H1 (cell line): ENCODE data around the gene GLB1L2. TPM values are rescaled to one million over a fixed set of nuclear protein-coding genes. Genes with fewer than 3 reads are reported as not detected.

Source experiments
- CTCF ChIA-PET: fragments of 300-600 bp; sonication (Branson Sonifier 250); formaldehyde crosslinking; loops from one replicate; lab custom pipeline; 2021; ENCODE audit not compliant: partially characterized antibody; lab: Charles Lee
- POLR2A ChIA-PET: fragments of 300-600 bp; sonication (Branson Sonifier 250); formaldehyde crosslinking; loops from one replicate; lab custom pipeline; 2021; ENCODE audit warnings: inconsistent platforms; ENCODE audit not compliant: partially characterized antibody; lab: Charles Lee
- DNase-seq, 2 experiments: peaks; one replicate each; pipeline versions ENCODE4 v3.0.0 to v3.0.0-alpha.2; 2010 to 2022; ENCODE audit warnings: low spot score in 2 of 2, low read depth in 1 of 2, mixed read lengths in 1 of 2
- FAIRE-seq: peaks from 2 replicates; lab custom pipeline; 2011; peaks lifted over from hg19 to GRCh38; lab: Jason Lieb, UNC
- H2AFZ ChIP-seq: 2 replicates; pipeline ENCODE4 v1.8.1; 2012; ENCODE audit warnings: low read length, inconsistent platforms
- H2AK5ac ChIP-seq: 2 replicates; pipeline ENCODE4 v1.6.1; 2013; ENCODE audit warnings: low read depth, low read length
- H2BK120ac ChIP-seq: replicated peaks from 2 replicates; pipeline ENCODE3; 2013; ENCODE audit warnings: low read depth, low read length, inconsistent platforms
- H2BK12ac ChIP-seq: 2 replicates; pipeline ENCODE4 v1.6.1; 2013; ENCODE audit warnings: low read depth, low read length
- H2BK15ac ChIP-seq: 2 replicates; pipeline ENCODE4 v1.6.1; 2013; ENCODE audit warnings: low read length
- H2BK20ac ChIP-seq: 2 replicates; pipeline ENCODE4 v1.6.1; 2013; ENCODE audit warnings: low read length
- H2BK5ac ChIP-seq: 2 replicates; pipeline ENCODE4 v1.6.1; 2013; ENCODE audit warnings: low read depth, low read length
- H3K14ac ChIP-seq: 2 replicates; pipeline ENCODE4 v1.6.1; 2013; ENCODE audit warnings: inconsistent platforms; ENCODE audit not compliant: insufficient read length
- H3K18ac ChIP-seq: 2 replicates; pipeline ENCODE4 v1.6.1; 2013; ENCODE audit warnings: low read length; ENCODE audit errors: extremely low read depth
- H3K23ac ChIP-seq: 2 replicates; pipeline ENCODE4 v1.6.1; 2013; ENCODE audit warnings: inconsistent platforms; ENCODE audit not compliant: insufficient read length
- H3K23me2 ChIP-seq: 2 replicates; pipeline ENCODE4 v1.6.1; 2013; ENCODE audit warnings: low read depth, low read length
- H3K27ac ChIP-seq: 2 replicates; pipeline ENCODE4 v1.6.1; 2011; ENCODE audit warnings: low read depth, low read length, inconsistent platforms
- H3K27me3 ChIP-seq, 4 experiments: replicated peaks in 1 of 4; 1 replicate in 1 of 4; 2 replicates in 3 of 4; pipeline versions ENCODE4 v1.6.1 to v1.8.1; 2011 to 2013; ENCODE audit warnings: low read length in 3 of 4, mild to moderate bottlenecking in 3 of 4, inconsistent platforms in 2 of 4, mixed read lengths in 2 of 4, moderate library complexity in 1 of 4; ENCODE audit not compliant: control insufficient read depth in 3 of 4, insufficient read depth in 3 of 4; ENCODE audit errors: extremely low read depth in 1 of 4
- H3K36me3 ChIP-seq, 4 experiments: 2 replicates each; pipeline versions ENCODE4 v1.6.1 to v1.8.1; 2011 to 2013; ENCODE audit warnings: mild to moderate bottlenecking in 4 of 4, low read length in 3 of 4, moderate library complexity in 2 of 4, control low read depth in 1 of 4, inconsistent platforms in 1 of 4; ENCODE audit not compliant: insufficient read depth in 4 of 4, control insufficient read depth in 2 of 4
- H3K4ac ChIP-seq: replicated peaks from 2 replicates; pipeline ENCODE3; 2013; ENCODE audit warnings: low read length, low read depth, mixed read lengths, inconsistent platforms; ENCODE audit not compliant: insufficient read length
- H3K4me1 ChIP-seq, 4 experiments: replicated peaks in 1 of 4; 1 replicate in 1 of 4; 2 replicates in 3 of 4; pipeline versions ENCODE4 v1.6.1 to v1.8.1; 2011 to 2013; ENCODE audit warnings: low read length in 3 of 4, inconsistent platforms in 2 of 4, mixed read lengths in 1 of 4; ENCODE audit not compliant: insufficient read depth in 4 of 4, control insufficient read depth in 3 of 4
- H3K4me2 ChIP-seq, 2 experiments: 2 replicates each; pipeline versions ENCODE4 v1.6.1 to v1.8.1; 2011 to 2013; ENCODE audit warnings: low read depth in 2 of 2, low read length in 2 of 2, control low read depth in 1 of 2, inconsistent platforms in 1 of 2, mild to moderate bottlenecking in 1 of 2; ENCODE audit not compliant: insufficient read depth in 1 of 2
- H3K4me3 ChIP-seq, 4 experiments: fragments of 200-600, 300-600 bp in 1 of 4; sonication (generic), shearing (Covaris generic), sonication (Bioruptor Twin) in 1 of 4; 2 replicates each; pipeline versions ENCODE4 v1.5.1 to v1.8.1; 2011 to 2016; ENCODE audit warnings: low read length in 4 of 4, low read depth in 3 of 4, control low read depth in 2 of 4, inconsistent platforms in 2 of 4, mild to moderate bottlenecking in 2 of 4, mixed read lengths in 1 of 4, moderate library complexity in 1 of 4; ENCODE audit not compliant: insufficient read depth in 2 of 4; ENCODE audit errors: extremely low read depth in 1 of 4
- H3K56ac ChIP-seq: replicated peaks from 2 replicates; pipeline ENCODE3; 2013; ENCODE audit warnings: low read depth, mild to moderate bottlenecking, mixed read lengths, low read length, inconsistent platforms; ENCODE audit not compliant: insufficient read length
- H3K79me1 ChIP-seq: 2 replicates; pipeline ENCODE4 v1.6.1; 2013; ENCODE audit warnings: low read depth, low read length, control low read depth
- H3K79me2 ChIP-seq, 2 experiments: 2 replicates each; pipeline versions ENCODE4 v1.6.1 to v1.8.1; 2012 to 2013; ENCODE audit warnings: low read length in 2 of 2, mild to moderate bottlenecking in 2 of 2, inconsistent platforms in 1 of 2; ENCODE audit not compliant: insufficient read depth in 2 of 2, control insufficient read depth in 1 of 2
- H3K9ac ChIP-seq, 4 experiments: replicated peaks in 1 of 4; 1 replicate in 1 of 4; 2 replicates in 3 of 4; pipeline versions ENCODE4 v1.6.1 to v1.8.1; 2011 to 2013; ENCODE audit warnings: low read depth in 3 of 4, low read length in 3 of 4, control low read depth in 2 of 4, mild to moderate bottlenecking in 2 of 4, moderate library complexity in 2 of 4, inconsistent platforms in 1 of 4; ENCODE audit errors: extremely low read depth in 1 of 4
- H3K9me3 ChIP-seq, 2 experiments: 2 replicates each; pipeline versions ENCODE4 v1.6.1 to v1.8.1; 2012 to 2013; ENCODE audit warnings: mild to moderate bottlenecking in 2 of 2, moderate library complexity in 2 of 2, control low read depth in 1 of 2, inconsistent platforms in 1 of 2, low read depth in 1 of 2, low read length in 1 of 2, mixed read lengths in 1 of 2; ENCODE audit not compliant: insufficient read depth in 2 of 2
- H4K20me1 ChIP-seq, 2 experiments: replicated peaks in 1 of 2; 2 replicates each; pipeline versions ENCODE3 to v1.8.1; 2011 to 2013; ENCODE audit warnings: inconsistent platforms in 2 of 2, low read length in 2 of 2, mild to moderate bottlenecking in 1 of 2; ENCODE audit not compliant: insufficient read depth in 2 of 2, control insufficient read depth in 1 of 2
- H4K5ac ChIP-seq: 2 replicates; pipeline ENCODE4 v1.6.1; 2013; ENCODE audit warnings: low read length, low read depth, mixed read lengths, inconsistent platforms; ENCODE audit not compliant: insufficient read length
- H4K8ac ChIP-seq: 2 replicates; pipeline ENCODE4 v1.8.0; 2013; ENCODE audit warnings: mild to moderate bottlenecking, moderate library complexity, low read length, inconsistent platforms; ENCODE audit not compliant: insufficient read depth; ENCODE audit errors: extremely low read depth
- H4K91ac ChIP-seq: replicated peaks from 2 replicates; pipeline ENCODE3; 2013; ENCODE audit warnings: low read length, mixed read lengths, inconsistent platforms; ENCODE audit not compliant: insufficient read length
- CHD1 ChIP-seq: IDR thresholded peaks from 2 replicates; pipeline ENCODE4 v1.6.1; 2012; ENCODE audit warnings: low read depth, low read length, improper control_type of control experiment
- CTCF ChIP-seq, 3 experiments: IDR thresholded peaks; 1 replicate in 2 of 3; 2 replicates in 1 of 3; pipeline versions ENCODE4 v1.5.1 to v1.6.1; 2011; ENCODE audit warnings: low read length in 3 of 3, mild to moderate bottlenecking in 3 of 3, inconsistent platforms in 2 of 3, low read depth in 1 of 3, moderate library complexity in 1 of 3; ENCODE audit not compliant: insufficient read depth in 1 of 3; ENCODE audit errors: control extremely low read depth in 1 of 3
- EZH2 ChIP-seq: fragments of 200-600 bp; sonication (generic); IDR thresholded peaks from 2 replicates; pipeline ENCODE4 v1.7.1; 2012; ENCODE audit warnings: low read depth, mild to moderate bottlenecking, moderate library complexity, low read length, inconsistent platforms; ENCODE audit not compliant: severe bottlenecking
- JUN ChIP-seq: IDR thresholded peaks from 2 replicates; pipeline ENCODE4 v1.6.1; 2011; ENCODE audit warnings: low read depth, mild to moderate bottlenecking, improper control_type of control experiment, low read length
- KDM5A ChIP-seq: fragments of 200-600 bp; IDR thresholded peaks from 2 replicates; pipeline ENCODE4 v1.7.1; 2012; ENCODE audit warnings: mild to moderate bottlenecking, low read length, inconsistent platforms, mixed read lengths
- NANOG ChIP-seq: IDR thresholded peaks from 2 replicates; pipeline ENCODE4 v1.6.1; 2011; ENCODE audit warnings: low read length, low read depth, mild to moderate bottlenecking, inconsistent platforms; ENCODE audit not compliant: insufficient read depth, poor library complexity, severe bottlenecking
- USF2 ChIP-seq: IDR thresholded peaks from 2 replicates; pipeline ENCODE4 v1.6.1; 2011; ENCODE audit warnings: low read length, improper control_type of control experiment
- WGBS, 2 experiments: shearing (Covaris generic) in 1 of 2; methylation state at CpG; one replicate each; pipeline versions ENCODE4 v1.1.6 to v1.1.7; 2013 to 2015; ENCODE audit warnings: low lambda C conversion rate in 2 of 2, mixed read lengths in 2 of 2, inconsistent platforms in 1 of 2, low coverage in 1 of 2, missing lambda C conversion rate in 1 of 2; ENCODE audit not compliant: insufficient replicate concordance in 2 of 2, insufficient coverage in 1 of 2, insufficient read length in 1 of 2; ENCODE audit errors: extremely low coverage in 1 of 2, missing lambda C conversion rate in 1 of 2; 5-methylcytosine and 5-hydroxymethylcytosine counted together
- polyA plus RNA-seq, 7 experiments: library from polyadenylated mRNA; depleted of rRNA in 3 of 7; stranded (reverse) in 5 of 7; unstranded in 2 of 7; fragments of >200 nt in 5 of 7; fragments of 200-250 nt in 2 of 7; gene quantifications; 1 replicate in 5 of 7; 2 replicates in 1 of 7; 4 replicates in 1 of 7; pipeline versions ENCODE4 v1.2.1 to v1.2.3, GENCODE V29; 2011 to 2013; ENCODE audit warnings: missing spikeins in 2 of 7, mixed read lengths in 2 of 7
- total RNA-seq: library from RNA; stranded (reverse); fragmentation: NEBNext Ultra II Directional; extraction: Animal tissue kit (Norgen Biotek cat#: 25700); gene quantifications from 2 replicates; pipeline ENCODE4 v1.2.1, GENCODE V29; 2021

The GLB1L2 gene
- total and polyA plus RNA-seq, 2 of the 8 experiments (the other 6 are each of a cell fraction or from before 2014, with no cell fraction given): 4.4 to 7.9 TPM

- no peak overlapping the region for H2AFZ ChIP-seq
- H4K5ac ChIP-seq: no peak overlapping the region
- peaks cover 2% of the 10 kb centered on the region; the same call in 1 of the 2 replicates for H3K79me1 ChIP-seq
- H2BK120ac ChIP-seq: no peak overlapping the region
- no peak overlapping the region for H2BK5ac ChIP-seq
- H3K9ac ChIP-seq: no peak overlapping the region
- no peak overlapping the region for H3K27ac ChIP-seq
- no peak overlapping the region for H3K14ac ChIP-seq
- no peak overlapping the region for H2BK12ac ChIP-seq
- no peak overlapping the region for H3K23ac ChIP-seq
- DNase-seq (no peak), FAIRE-seq (no peak)
- H2BK20ac ChIP-seq: no peak overlapping the region
- peaks cover 8 to 21% of the 10 kb centered on the region in 2 experiments for H4K20me1 ChIP-seq
- H3K18ac ChIP-seq: no peak overlapping the region
- no peak overlapping the region for H3K4me2 ChIP-seq
- no peak overlapping the region for H2AK5ac ChIP-seq
- H3K4ac ChIP-seq: no peak overlapping the region
- ChIA-PET POLR2A (no interaction called here), CTCF (interaction anchor here (0.8 to 4.8 kb wide), 8 partner anchors 15 to 129 kb away, joined by 3 to 17 read pairs (median 4); no protein-coding TSS in a partner anchor)
- H3K56ac ChIP-seq: no peak overlapping the region
- H3K36me3 ChIP-seq: no peaks in the 10 kb centered on the region; a peak in 2 of 8 replicates
- H3K23me2 ChIP-seq: no peaks in the 10 kb centered on the region
- H3K4me3 ChIP-seq: no peak overlapping the region
- H4K91ac ChIP-seq: no peak overlapping the region
- H4K8ac ChIP-seq: no peak overlapping the region; the same call in 1 of the 2 replicates
- H3K4me1 ChIP-seq: peaks cover 0 to 3% (median 0%) of the 10 kb centered on the region in 4 experiments; a peak in 1 of 7 replicates
- H3K27me3 ChIP-seq: no peaks in the 10 kb centered on the region
- no peaks in the 10 kb centered on the region for H3K9me3 ChIP-seq
- H2BK15ac ChIP-seq: no peak overlapping the region
- 90% methylated on average over 9 of the region's 15 CpGs; no CpG with 5 or more reads in 1 of the 2 experiments for WGBS, 2 experiments
- H3K79me2 ChIP-seq: no peaks in the 10 kb centered on the region; a peak in 1 of 4 replicates
- peak; percentile 18 to 44 (median 30); a peak in 3 of 4 replicates for TF ChIP-seq CTCF (IDR thresholded peaks at IDR 0.05; ENCODE audit: control extremely low read depth in 1 of 3, insufficient read depth in 1 of 3, low read depth in 1 of 3, low read length in 3 of 3)
- no peak for TF ChIP-seq KDM5A
- no peak for TF ChIP-seq NANOG
- no peak for TF ChIP-seq CHD1
- no peak for TF ChIP-seq EZH2
- TF ChIP-seq JUN: no peak
- no peak for TF ChIP-seq USF2
Observed at GRCh38 chr11:134390706-134391569, 59.1 kb downstream of the GLB1L2 start.
